Measurements from ENCODE around the gene TCN2. TPM values are rescaled to one million over a fixed set of nuclear protein-coding genes. Genes with fewer than 3 reads are reported as not detected.

The TCN2 gene
- total RNA-seq, 1 experiment from 2014 or later = 2.2 TPM

GRCh38 chr22:30649430-30650007 is 42.5 kb downstream of the TCN2 start:
- H3K9me2 ChIP-seq (ENCODE audit: insufficient read depth) = no peaks in the 10 kb centered on the region
- ChIA-PET CTCF (interaction anchor here (0.7 to 2.4 kb wide), 7 partner anchors 13 to 439 kb away, joined by 3 to 17 read pairs (median 4); partner anchors contain the start of genes DUSP18 and SLC35E4), POLR2A (interaction anchor here (1.5 to 2.1 kb wide), 2 partner anchors 14 to 226 kb away, joined by 3 to 11 read pairs; partner anchors contain the start of gene SLC35E4), RAD21 (ENCODE audit: low non-redundant PET in 1 of 2, low total read pairs in 2 of 2, uncharacterized antibody in 2 of 2, unreplicated experiment in 2 of 2) (no interaction called here)
- H3K27ac ChIP-seq (ENCODE audit: low read depth, low read length) = peak overlapping the region; percentile 59
- no TSS peak for BruUV-seq (replicated peaks)
- H3K9ac ChIP-seq (ENCODE audit: low read length) = peak overlapping the region; percentile 46
- peak; percentile 95 for TF ChIP-seq FOSL1 (IDR thresholded peaks at IDR 0.05; ENCODE audit: low read depth)
- TF ChIP-seq EZH2 (IDR thresholded peaks at IDR 0.05) = no peak
- peak in 2 of 3 experiments; percentile 52 to 53; a peak in 4 of 6 replicates for TF ChIP-seq CTCF (IDR thresholded peaks at IDR 0.05 in 2 of 3, conservative IDR thresholded peaks at IDR 0.05 in 1 of 3; ENCODE audit: borderline replicate concordance in 1 of 3, insufficient read depth in 1 of 3, low read depth in 2 of 3, low read length in 2 of 3)
- TF ChIP-seq REST (IDR thresholded peaks at IDR 0.05; ENCODE audit: low read depth) = no peak
- no peak for TF ChIP-seq EZH2phosphoT487 (IDR thresholded peaks at IDR 0.05; ENCODE audit: borderline replicate concordance)
- TF ChIP-seq, protein P1, sequence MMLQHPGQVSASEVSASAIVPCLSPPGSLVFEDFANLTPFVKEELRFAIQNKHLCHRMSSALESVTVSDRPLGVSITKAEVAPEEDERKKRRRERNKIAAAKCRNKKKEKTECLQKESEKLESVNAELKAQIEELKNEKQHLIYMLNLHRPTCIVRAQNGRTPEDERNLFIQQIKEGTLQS (IDR thresholded peaks at IDR 0.05) = no peak
- TF ChIP-seq SP1 (IDR thresholded peaks at IDR 0.05; ENCODE audit: low read depth) = peak; percentile 72
- TF ChIP-seq JUND (IDR thresholded peaks at IDR 0.05) = peak; percentile 97
- TF ChIP-seq CBX3 (IDR thresholded peaks at IDR 0.05; ENCODE audit: low read depth) = no peak; the same call in 1 of the 2 replicates
- TF ChIP-seq POLR2AphosphoS5 (IDR thresholded peaks at IDR 0.05; ENCODE audit: low read depth, low read length) = peak; percentile 54
- no peak for TF ChIP-seq YY1 (IDR thresholded peaks at IDR 0.05; ENCODE audit: extremely low read depth, insufficient replicate concordance, low read depth, low read length)
- TF ChIP-seq RAD21 (IDR thresholded peaks at IDR 0.05; ENCODE audit: low read depth) = no peak
- TF ChIP-seq ZFX (IDR thresholded peaks at IDR 0.05) = no peak; the same call in 1 of the 2 replicates
- TF ChIP-seq ZNF274 (IDR thresholded peaks at IDR 0.05; ENCODE audit: low read depth, low read length) = no peak
- peak; percentile 36; the same call in 1 of the 2 replicates for TF ChIP-seq EGR1 (IDR thresholded peaks at IDR 0.05; ENCODE audit: low read depth)
- no peak; the same call in 1 of the 2 replicates for TF ChIP-seq ELF1 (IDR thresholded peaks at IDR 0.05; ENCODE audit: borderline replicate concordance, low read depth)
- no peak for TF ChIP-seq ZBTB33 (IDR thresholded peaks at IDR 0.05; ENCODE audit: extremely low read depth, insufficient replicate concordance, low read length)
- peak; percentile 94 for TF ChIP-seq TCF7L2 (IDR thresholded peaks at IDR 0.05; ENCODE audit: borderline replicate concordance, extremely low read depth, insufficient read depth, insufficient read length)
- no peak for TF ChIP-seq POLR2A (IDR thresholded peaks at IDR 0.05; ENCODE audit: borderline replicate concordance, extremely low read depth, insufficient read depth, insufficient read length)
- ATAC-seq = peak; percentile 99
- intact Hi-C loops (cut with micrococcal nuclease) = no loop called here
- no peaks in the 10 kb centered on the region for H4K20me1 ChIP-seq (ENCODE audit: insufficient read depth)
- no peaks in the 10 kb centered on the region for H3K79me2 ChIP-seq (ENCODE audit: insufficient read depth, low read length)
- no peak overlapping the region for H2AFZ ChIP-seq (ENCODE audit: low read depth, low read length, poor library complexity, severe bottlenecking)
- H3K27me3 ChIP-seq (ENCODE audit: insufficient read depth, low read length) = no peaks in the 10 kb centered on the region
- peaks cover 18 to 30% of the 10 kb centered on the region in 2 experiments for H3K4me1 ChIP-seq (ENCODE audit: control insufficient read depth in 1 of 2, insufficient read depth in 2 of 2, low read length in 2 of 2)
- H3K36me3 ChIP-seq (ENCODE audit: control insufficient read depth in 1 of 2, insufficient read depth in 2 of 2, low read length in 2 of 2) = no peaks in the 10 kb centered on the region
- DNase-seq (ENCODE audit: low read depth, low spot score) = peak; percentile 78
- H3K4me2 ChIP-seq (ENCODE audit: low read length) = peak overlapping the region; percentile 76
- no peaks in the 10 kb centered on the region for H3K9me3 ChIP-seq (ENCODE audit: control insufficient read depth in 1 of 2, insufficient read depth in 1 of 2, low read depth in 1 of 2, low read length in 2 of 2)
- peak overlapping the region in 1 of 2 experiments; percentile 29; a peak in 2 of 4 replicates for H3K4me3 ChIP-seq (replicated peaks in 1 of 2; ENCODE audit: low read depth in 1 of 2, low read length in 2 of 2)

Measured in HCT116 (cell line).